Cardiac muscle cell (in vitro differentiated cells and primary cell): ENCODE measurements around the gene UQCC5. TPM values are rescaled to one million over a fixed set of nuclear protein-coding genes. Genes with fewer than 3 reads are reported as not detected.

Experiments used
- DNase-seq, 2 donors: peaks; one replicate each; pipeline versions ENCODE4 v3.0.0 to v3.0.0-alpha.2; 2010 to 2017; ENCODE audit warnings: low read depth in 1 of 2, low spot score in 1 of 2
- H3K27ac ChIP-seq: fragments of 200-600 bp; sonication (generic); 2 replicates; pipeline ENCODE4 v1.5.1; 2016
- H3K27me3 ChIP-seq: fragments of 200-600 bp; sonication (generic); 2 replicates; pipeline ENCODE4 v1.6.0; 2016; ENCODE audit warnings: control low read depth
- H3K36me3 ChIP-seq: fragments of 200-600 bp; sonication (generic); 2 replicates; pipeline ENCODE4 v1.5.1; 2016; ENCODE audit warnings: control low read depth
- H3K4me1 ChIP-seq: fragments of 200-600 bp; sonication (generic); 2 replicates; pipeline ENCODE4 v1.8.1; 2017; ENCODE audit warnings: low read depth, mild to moderate bottlenecking, mixed run types
- H3K4me3 ChIP-seq: fragments of 200-600 bp; sonication (generic); 2 replicates; pipeline ENCODE4 v1.5.1; 2016; ENCODE audit warnings: mild to moderate bottlenecking
- H3K9me3 ChIP-seq: fragments of 200-600 bp; sonication (generic); 2 replicates; pipeline ENCODE4 v1.5.1; 2017; ENCODE audit warnings: low read depth, mild to moderate bottlenecking, control low read depth
- CTCF ChIP-seq: IDR thresholded peaks from 2 replicates; pipeline ENCODE4 v1.5.1; 2012; ENCODE audit warnings: low read depth, mild to moderate bottlenecking, low read length
- polyA plus RNA-seq: library from polyadenylated mRNA; unstranded; fragments of >200 nt; fragmentation: Nextera tagmentation; extraction: Ambion mirVana; gene quantifications from 2 replicates; pipeline ENCODE4 v1.2.1, GENCODE V29; 2016
- total RNA-seq: library from RNA; depleted of rRNA; stranded (reverse); fragments of >200 nt; gene quantifications from 2 replicates; pipeline ENCODE4 v1.2.3, GENCODE V29; 2016

UQCC5 gene
- total and polyA plus RNA-seq, 2 experiments from 2014 or later, result 1.0 to 89.3 TPM

DNA sequence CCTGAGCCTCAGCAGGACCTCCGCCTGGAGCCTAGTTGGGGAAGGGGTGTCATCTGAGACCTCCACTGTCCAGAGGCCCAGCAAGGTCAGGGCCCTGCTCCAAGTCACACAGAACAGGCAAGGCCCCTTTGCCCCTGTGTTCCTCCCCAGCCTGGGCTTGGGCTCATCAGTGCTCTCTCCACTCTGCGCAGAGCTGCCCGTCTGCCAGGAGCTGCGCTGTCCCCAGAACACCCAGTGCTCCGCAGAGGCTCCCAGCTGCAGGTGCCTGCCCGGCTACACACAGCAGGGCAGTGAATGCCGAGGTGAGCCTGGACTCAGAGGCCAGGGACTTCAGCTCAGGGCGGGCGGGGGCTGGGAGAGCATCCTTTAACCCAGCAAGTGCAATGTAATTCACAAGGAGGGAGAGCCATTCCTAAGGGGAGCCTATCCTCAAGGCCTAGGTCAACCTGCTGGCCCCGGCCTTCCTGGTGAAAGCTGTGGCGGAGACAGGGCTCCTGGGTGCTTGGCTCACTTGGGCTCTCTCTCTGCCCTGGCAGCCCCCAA is 33.5 kb upstream of the UQCC5 start:
- Histone ChIP-seq H3K4me1 (no peaks in the 10 kb centered on the region), H3K27ac (no peak overlapping the region), H3K27me3 (no peaks in the 10 kb centered on the region), H3K36me3 (no peaks in the 10 kb centered on the region), H3K4me3 (no peak overlapping the region), H3K9me3 (no peaks in the 10 kb centered on the region)
- no peak for TF ChIP-seq CTCF
- no peak for DNase-seq

DNA sequence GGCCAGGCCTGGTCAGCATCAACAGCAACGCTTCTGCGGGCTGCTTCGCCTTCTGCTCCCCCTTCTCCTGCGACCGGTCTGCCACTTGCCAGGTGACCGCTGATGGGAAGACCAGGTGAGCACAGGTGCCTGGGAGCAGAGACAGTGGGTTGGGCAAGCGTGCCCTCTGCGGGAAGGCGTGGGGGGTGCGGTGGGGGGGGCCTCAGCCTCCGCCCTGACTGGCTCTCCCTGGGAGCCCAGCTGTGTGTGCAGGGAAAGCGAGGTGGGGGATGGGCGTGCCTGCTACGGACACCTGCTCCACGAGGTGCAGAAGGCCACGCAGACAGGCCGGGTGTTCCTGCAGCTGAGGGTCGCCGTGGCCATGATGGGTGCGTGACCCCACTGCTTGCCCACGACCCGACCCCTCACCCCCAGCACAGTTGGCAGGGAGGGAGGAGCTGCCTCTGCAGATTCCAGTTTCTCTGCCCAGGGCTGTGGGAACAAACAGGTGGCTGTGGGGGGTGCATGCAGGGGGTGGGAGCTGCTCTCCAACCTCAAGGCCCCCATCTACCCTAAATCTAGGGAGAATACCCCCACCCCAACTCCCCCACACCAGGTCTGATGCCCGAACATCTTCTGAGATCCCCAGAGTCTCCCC is 32.5 kb upstream of the UQCC5 start:
- Histone ChIP-seq H3K9me3 (no peaks in the 10 kb centered on the region), H3K4me1 (no peaks in the 10 kb centered on the region), H3K27me3 (no peaks in the 10 kb centered on the region), H3K4me3 (no peak overlapping the region), H3K27ac (no peak overlapping the region), H3K36me3 (no peaks in the 10 kb centered on the region)
- DNase-seq, result no peak
- no peak for TF ChIP-seq CTCF

- no peaks in the 10 kb centered on the region for H3K36me3 ChIP-seq
- no peak for DNase-seq
- no peaks in the 10 kb centered on the region for H3K27me3 ChIP-seq
- no peak for TF ChIP-seq CTCF
- no peaks in the 10 kb centered on the region for H3K4me1 ChIP-seq
- no peak overlapping the region for H3K4me3 ChIP-seq
- H3K9me3 ChIP-seq, result no peaks in the 10 kb centered on the region
- no peak overlapping the region for H3K27ac ChIP-seq
Measured at GRCh38 chr3:52504977-52505376, 31.4 kb upstream of the UQCC5 start.

DNA sequence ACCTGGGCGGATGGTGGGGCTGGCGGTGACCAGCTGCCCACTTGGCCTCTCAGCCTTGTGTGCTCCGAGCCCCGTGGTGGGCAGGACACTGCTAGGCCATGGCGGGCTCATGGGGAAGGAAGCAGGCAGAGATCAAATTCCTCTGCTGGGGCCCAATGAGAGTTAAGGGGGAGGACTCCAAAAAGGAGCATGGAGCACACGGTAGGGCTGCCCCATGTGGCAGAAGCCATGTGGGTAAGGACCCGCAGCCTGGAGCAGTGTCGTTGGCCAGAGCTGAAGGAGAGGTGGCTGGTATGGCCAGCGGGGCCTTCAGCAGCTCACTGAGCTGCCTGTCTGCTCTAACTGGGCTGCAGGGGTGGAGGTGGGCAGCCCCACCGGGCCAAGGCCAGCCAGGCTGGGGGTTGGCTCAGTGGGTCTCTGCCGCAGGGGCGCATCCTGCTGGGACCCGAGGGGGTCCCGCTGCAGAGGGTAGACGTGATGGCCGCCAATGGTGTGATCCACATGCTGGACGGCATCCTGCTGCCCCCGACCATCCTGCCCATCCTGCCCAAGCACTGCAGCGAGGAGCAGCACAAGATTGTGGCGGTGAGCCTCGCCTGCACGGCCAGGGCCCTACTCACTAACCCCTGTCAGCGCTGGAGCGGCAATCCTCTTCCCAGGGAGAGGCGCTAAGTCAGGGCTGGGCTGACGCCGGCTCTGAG is 30.0 kb upstream of the UQCC5 start:
- no peaks in the 10 kb centered on the region for H3K27me3 ChIP-seq
- H3K4me3 ChIP-seq, result no peak overlapping the region
- no peak overlapping the region for H3K27ac ChIP-seq
- DNase-seq, result no peak
- H3K36me3 ChIP-seq, result no peaks in the 10 kb centered on the region
- no peaks in the 10 kb centered on the region for H3K9me3 ChIP-seq
- H3K4me1 ChIP-seq, result no peaks in the 10 kb centered on the region
- TF ChIP-seq CTCF, result no peak

- H3K4me1 ChIP-seq, result no peaks in the 10 kb centered on the region
- H3K27me3 ChIP-seq, result no peaks in the 10 kb centered on the region
- no peaks in the 10 kb centered on the region for H3K9me3 ChIP-seq
- no peak overlapping the region for H3K27ac ChIP-seq
- H3K36me3 ChIP-seq, result no peaks in the 10 kb centered on the region
- DNase-seq, result peak in 1 of 2 donors; percentile 27
- H3K4me3 ChIP-seq, result no peak overlapping the region
- TF ChIP-seq CTCF, result no peak
Measured at GRCh38 chr3:52507359-52507758, 29.0 kb upstream of the UQCC5 start.
